Right renal pelvis (tissue), 4 donors: Measurements from ENCODE around the gene LONRF2. TPM values are rescaled to one million over a fixed set of nuclear protein-coding genes. Genes with fewer than 3 reads are reported as not detected.
A peak's percentile ranks its signal among the peaks of the same experiment; 100 is the strongest.

ENCODE experiments used
- DNase-seq, 4 donors: peaks; one replicate each; pipeline ENCODE4 v3.0.0-alpha.2; 2013; ENCODE audit warnings: low read depth in 4 of 4, low spot score in 3 of 4, missing footprints in 1 of 4
- polyA plus RNA-seq, 4 donors: library from polyadenylated mRNA; unstranded; fragments of 120-200 nt; gene quantifications; one replicate each; pipeline ENCODE4 v1.2.1, GENCODE V29; 2013; ENCODE audit not compliant: insufficient read length in 4 of 4

Gene LONRF2
- polyA plus RNA-seq, 4 donors, result 2.8 to 3.7 (median 3.1) TPM

GRCh38 chr2:100239486-100240210 lies 82.7 kb downstream of the LONRF2 start:
- DNase-seq, result peak in 2 of 4 donors; percentile 26 to 50

- no peak for DNase-seq
Observed at GRCh38 chr2:100238471-100238870, 83.8 kb downstream of the LONRF2 start.

- DNase-seq, result no peak
Observed at GRCh38 chr2:100237770-100238169, 84.5 kb downstream of the LONRF2 start.

DNA sequence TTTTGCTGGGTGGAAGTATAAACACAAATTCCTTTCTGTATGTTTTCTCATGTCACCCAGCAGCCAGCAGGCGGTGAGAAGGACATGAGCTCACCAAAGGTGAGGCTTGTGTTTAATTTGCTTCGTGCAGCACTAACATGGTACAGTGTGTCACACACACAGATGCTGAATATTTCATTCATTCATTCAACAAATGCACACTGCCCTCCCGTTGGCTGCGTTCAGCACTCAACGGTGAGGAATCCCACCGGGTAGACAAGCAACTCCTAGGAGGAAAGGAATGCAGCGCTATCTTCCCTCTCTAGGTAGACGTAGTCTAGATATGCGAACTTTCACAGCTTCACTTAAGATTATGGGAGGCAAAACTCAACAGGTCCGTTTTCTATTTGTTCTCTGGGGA lies 85.1 kb downstream of the LONRF2 start:
- no peak for DNase-seq

- no peak for DNase-seq
Observed at GRCh38 chr2:100236166-100236565, 86.1 kb downstream of the LONRF2 start.

- no peak for DNase-seq
Observed at GRCh38 chr2:100235581-100235980, 86.7 kb downstream of the LONRF2 start.

DNA sequence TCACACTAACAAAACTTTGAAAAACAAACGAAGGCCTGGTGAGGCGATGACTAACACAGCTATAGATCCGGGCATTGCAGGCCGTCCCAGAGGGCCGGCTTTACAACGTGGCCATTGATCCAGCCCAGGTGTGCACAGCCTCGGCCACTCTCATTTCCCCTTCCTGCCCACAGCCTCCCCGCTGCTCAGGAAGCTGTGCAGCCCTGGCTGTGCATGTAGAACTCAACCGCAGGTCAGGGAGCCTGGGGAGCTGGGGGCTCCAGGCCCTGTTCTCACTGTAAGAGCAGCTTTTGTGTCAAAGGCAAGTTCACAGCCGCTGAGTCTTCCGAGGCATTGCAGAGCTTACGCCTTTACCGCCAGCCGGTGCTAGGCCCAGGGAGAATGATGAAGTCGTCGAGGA lies 87.2 kb downstream of the LONRF2 start:
- DNase-seq, result no peak

DNA sequence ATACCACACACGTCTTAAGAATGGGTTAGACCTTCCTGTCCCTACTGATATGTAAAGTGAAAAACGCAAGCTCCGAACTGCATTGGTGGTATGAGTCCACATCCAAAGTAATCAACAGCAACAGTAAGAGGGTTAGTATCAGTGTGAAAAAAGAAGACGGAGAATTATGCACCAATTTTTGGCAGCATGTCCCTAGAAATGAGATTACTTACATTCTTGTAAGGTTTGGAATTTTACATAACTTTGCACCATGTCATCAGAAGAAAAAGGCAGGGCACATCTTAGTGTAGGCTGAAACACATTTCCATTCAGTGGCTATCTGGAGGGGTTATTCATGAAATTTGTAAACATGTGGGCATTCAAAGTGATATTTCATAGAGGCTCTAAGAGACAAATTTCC lies 88.2 kb downstream of the LONRF2 start:
- no peak for DNase-seq

- DNase-seq, result no peak
Observed at GRCh38 chr2:100233061-100233460, 89.2 kb downstream of the LONRF2 start.

DNA sequence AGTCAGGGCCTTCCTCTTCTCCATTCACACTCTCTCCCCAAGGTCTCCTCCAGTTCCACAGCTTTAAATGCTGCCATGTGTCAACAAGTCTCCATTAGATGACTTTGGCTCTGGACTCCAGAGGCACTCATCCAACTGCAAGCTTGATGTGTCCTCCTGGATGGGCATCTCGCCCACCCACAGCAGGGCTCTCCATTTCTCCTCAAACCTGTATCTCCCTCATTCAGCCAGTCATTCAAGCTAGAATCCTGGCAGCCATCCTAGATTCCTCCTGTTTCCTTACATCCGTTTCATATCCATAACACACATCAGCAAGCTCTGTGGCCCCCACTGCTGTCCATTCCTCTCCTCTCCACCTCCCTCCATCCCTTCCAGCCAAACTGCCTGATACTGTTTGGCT lies 91.5 kb downstream of the LONRF2 start:
- DNase-seq, result no peak

DNA sequence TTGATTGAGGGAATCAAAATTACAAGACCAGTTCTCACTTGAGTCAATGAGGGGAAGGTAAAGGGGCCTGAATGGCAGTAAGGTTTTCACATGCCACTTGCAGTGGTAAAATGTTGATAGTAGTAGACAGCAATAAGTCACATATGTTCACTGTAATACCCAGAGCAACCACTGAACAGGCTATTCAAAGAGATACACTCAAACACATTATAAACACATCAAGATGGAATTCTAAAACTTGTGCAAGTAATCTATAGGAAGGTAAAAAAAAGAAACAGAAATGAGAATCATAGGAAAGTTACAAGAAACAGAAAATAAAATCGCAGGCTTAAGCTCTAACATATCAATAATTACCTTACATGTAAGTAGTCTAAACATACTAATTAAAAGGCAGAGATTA lies 93.3 kb downstream of the LONRF2 start:
- no peak for DNase-seq

DNA sequence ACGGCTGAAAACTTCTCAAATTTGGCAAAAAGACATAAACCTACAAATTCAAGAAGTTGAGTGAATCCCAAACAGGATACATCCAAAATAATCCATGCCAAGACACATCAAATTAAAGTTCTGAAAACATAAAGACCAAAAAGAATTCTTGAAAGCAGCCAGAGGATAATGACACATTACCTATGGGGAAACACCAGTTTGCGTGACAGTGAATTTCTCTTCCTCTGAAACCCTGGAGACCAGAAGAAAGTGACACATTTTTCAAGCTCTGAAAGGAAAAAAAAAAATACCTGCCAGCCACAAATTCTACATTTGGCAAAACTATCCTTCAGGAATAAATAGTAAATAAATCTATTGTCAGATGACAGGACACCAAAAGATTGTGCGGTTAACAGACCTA lies 93.9 kb downstream of the LONRF2 start:
- no peak for DNase-seq

DNA sequence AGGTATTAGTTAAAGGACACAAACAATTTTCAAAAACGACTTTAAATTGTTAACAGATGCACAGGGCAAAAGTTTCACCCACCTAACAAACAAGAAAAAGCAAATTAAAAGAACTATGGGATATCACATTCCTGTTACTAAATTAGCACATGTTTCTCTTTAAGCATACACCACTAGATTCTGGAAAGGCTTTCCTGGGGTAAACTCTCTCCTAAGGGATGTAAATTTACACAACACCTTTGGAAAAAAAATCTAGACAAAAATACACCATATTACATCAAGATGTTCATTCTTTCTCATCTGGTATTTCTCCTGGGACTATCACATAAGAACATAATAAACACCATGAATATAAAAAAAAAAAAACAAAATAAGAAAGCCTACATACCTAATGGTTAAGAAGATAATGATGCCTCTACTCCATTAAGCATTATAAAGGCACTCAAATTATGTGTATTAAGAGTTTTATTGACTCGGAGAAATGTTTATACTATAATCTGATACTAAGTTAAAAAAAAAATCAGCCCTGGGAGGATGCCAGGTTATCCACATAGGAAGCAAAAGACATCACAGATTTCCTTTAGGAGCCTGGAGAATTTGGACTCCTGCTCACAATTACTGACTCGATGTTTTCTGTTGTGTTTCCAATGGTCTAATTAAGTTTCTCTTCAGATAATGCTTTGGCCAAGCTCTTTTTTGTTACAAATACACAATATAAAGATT lies 97.2 kb downstream of the LONRF2 start:
- DNase-seq, result no peak

DNA sequence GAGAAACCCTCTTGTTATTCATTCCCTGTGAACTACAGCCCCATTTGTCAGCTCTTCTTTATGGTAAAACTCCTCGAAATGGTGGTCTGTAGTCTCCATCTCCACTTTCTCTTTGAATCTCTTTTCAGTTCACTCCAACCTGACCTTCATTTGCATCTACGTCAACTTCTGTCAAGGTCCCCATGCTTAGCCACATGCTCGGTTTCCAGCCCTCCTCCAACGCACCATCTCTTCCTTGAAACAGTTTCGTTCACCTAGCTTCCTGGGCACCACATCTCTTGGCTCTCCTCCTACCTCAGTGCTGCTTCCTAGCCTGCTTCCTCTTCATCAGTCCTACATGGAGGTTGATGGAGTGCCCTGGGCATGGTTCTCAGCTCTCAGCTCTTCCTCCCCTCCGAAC lies 98.8 kb downstream of the LONRF2 start:
- DNase-seq, result no peak

Other genes with a start within 250 kb of the LONRF2 start
- 10 to 100 TPM; 18.3 to 25.4 (median 20.9) TPM for gene AFF3, start 179.9 kb downstream of the LONRF2 start, polyA plus RNA-seq
- 10 to 100 TPM; 21.4 to 23.8 (median 22.6) TPM for gene CHST10, start 95.2 kb upstream of the LONRF2 start, polyA plus RNA-seq
- not detected for gene NMS, start 148.0 kb upstream of the LONRF2 start, polyA plus RNA-seq
- gene PDCL3, start 240.5 kb upstream of the LONRF2 start, polyA plus RNA-seq, result 10 to 100 TPM; 36.1 to 43.1 (median 39.8) TPM